Type B pancreatic cell (in vitro differentiated cells): ENCODE results near the gene BCL11A. TPM values are rescaled to one million over a fixed set of nuclear protein-coding genes. Genes with fewer than 3 reads are reported as not detected.

Experiments
- DNase-seq: peaks from one replicate; pipeline ENCODE4 v3.0.0; 2021; ENCODE audit warnings: mixed read lengths; ENCODE audit not compliant: unreplicated experiment; ENCODE audit errors: extremely low spot score
- H3K27ac Mint-ChIP-seq: 2 replicates; pipeline ENCODE4 v1.8.0; 2021; ENCODE audit warnings: mild to moderate bottlenecking, mixed read lengths
- H3K27me3 Mint-ChIP-seq: 2 replicates; pipeline ENCODE4 v1.8.0; 2021; ENCODE audit warnings: mixed read lengths
- H3K36me3 Mint-ChIP-seq: 2 replicates; pipeline ENCODE4 v1.8.0; 2021; ENCODE audit warnings: mixed read lengths
- H3K4me1 Mint-ChIP-seq: one replicate; pipeline ENCODE4 v1.8.0; 2021; ENCODE audit warnings: mixed read lengths; ENCODE audit not compliant: unreplicated experiment
- H3K4me3 Mint-ChIP-seq: 2 replicates; pipeline ENCODE4 v1.8.0; 2021; ENCODE audit warnings: mild to moderate bottlenecking, mixed read lengths
- H3K9me3 Mint-ChIP-seq: 2 replicates; pipeline ENCODE4 v1.8.0; 2021; ENCODE audit warnings: mixed read lengths
- total RNA-seq: library from RNA; stranded (reverse); gene quantifications from 2 replicates; pipeline ENCODE4 v1.2.1, GENCODE V29; 2021; ENCODE audit warnings: low replicate concordance
- TF ChIP-seq, protein P1 (sequence below): fragments of 200-600 bp; sonication (generic); conservative IDR thresholded peaks from 2 replicates; pipeline ENCODE4 v1.5.0; 2021; ENCODE audit warnings: antibody characterized with exemption, mild to moderate bottlenecking

BCL11A gene
- total RNA-seq, 1 donor from 2014 or later: 53.1 TPM

DNA sequence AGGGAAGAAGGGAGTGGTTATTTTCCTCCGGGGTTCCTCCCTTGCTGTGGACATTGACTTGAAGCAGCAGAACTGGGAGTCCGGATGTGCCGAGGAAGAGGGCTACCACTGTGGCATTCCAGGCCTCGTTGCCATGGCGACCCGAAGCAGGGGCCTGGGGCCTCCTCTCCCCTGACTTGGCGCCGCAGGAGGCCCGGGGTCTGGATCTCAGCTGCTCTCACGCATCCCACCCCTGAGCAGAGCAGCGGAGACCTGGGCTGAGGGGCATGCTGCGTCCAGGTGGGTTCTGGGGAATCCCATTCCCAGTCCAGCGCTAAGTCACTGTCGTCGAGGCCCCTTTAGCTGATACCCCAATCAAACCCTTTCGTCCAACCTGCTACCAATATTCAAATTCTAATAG, 100.2 kb downstream of the BCL11A start:
- Mint-ChIP-seq H3K27ac (no peak overlapping the region), H3K27me3 (no peaks in the 10 kb centered on the region), H3K4me3 (no peak overlapping the region), H3K36me3 (peaks cover 14% of the 10 kb centered on the region), H3K9me3 (peaks cover 9% of the 10 kb centered on the region), H3K4me1 (peaks cover 20% of the 10 kb centered on the region)
- no peak for DNase-seq
- TF ChIP-seq, protein P1, sequence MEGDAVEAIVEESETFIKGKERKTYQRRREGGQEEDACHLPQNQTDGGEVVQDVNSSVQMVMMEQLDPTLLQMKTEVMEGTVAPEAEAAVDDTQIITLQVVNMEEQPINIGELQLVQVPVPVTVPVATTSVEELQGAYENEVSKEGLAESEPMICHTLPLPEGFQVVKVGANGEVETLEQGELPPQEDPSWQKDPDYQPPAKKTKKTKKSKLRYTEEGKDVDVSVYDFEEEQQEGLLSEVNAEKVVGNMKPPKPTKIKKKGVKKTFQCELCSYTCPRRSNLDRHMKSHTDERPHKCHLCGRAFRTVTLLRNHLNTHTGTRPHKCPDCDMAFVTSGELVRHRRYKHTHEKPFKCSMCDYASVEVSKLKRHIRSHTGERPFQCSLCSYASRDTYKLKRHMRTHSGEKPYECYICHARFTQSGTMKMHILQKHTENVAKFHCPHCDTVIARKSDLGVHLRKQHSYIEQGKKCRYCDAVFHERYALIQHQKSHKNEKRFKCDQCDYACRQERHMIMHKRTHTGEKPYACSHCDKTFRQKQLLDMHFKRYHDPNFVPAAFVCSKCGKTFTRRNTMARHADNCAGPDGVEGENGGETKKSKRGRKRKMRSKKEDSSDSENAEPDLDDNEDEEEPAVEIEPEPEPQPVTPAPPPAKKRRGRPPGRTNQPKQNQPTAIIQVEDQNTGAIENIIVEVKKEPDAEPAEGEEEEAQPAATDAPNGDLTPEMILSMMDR: no peak

DNA sequence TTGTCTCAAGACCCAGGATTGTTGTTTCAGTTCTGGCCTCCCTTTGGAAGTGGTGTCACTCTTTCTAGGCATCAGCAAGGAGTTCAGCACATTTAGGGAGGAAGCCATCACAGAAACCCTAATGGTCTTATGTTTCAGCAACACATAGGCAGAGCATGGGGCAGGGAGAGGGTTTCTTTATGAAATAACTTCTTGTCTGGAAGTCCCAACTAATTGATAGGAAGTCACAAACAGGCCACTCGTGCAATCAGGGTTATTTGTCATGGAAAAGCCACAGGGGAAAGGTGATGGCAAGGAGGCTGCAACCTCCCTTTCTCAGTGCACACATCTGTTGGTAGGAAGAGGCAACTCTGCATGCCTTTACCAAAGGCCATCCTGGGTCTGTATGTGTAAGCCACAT, 103.0 kb downstream of the BCL11A start:
- Mint-ChIP-seq H3K4me3 (no peak overlapping the region), H3K27ac (no peak overlapping the region), H3K4me1 (peaks cover 31% of the 10 kb centered on the region), H3K9me3 (peaks cover 5% of the 10 kb centered on the region), H3K27me3 (no peaks in the 10 kb centered on the region), H3K36me3 (peaks cover 6% of the 10 kb centered on the region)
- TF ChIP-seq, protein P1: no peak
- no peak for DNase-seq

DNA sequence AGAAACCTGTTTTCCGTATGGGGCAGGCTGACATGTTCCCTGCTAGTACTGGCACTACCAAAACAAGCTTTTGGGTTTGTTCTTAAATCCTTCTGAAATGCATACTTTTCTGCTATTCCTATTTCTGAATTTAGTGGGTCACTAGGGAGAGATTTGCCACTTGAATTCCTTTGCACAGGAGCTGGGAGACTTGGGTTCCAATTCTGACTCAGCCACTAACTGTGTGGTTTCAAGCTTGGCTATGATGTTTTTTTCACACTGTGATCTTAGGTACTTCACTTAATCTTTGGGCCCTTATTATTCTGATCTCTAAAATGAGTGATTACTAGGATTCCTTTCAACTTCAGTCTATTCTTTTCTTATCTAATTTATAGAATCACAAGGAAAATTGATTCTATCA, 105.5 kb downstream of the BCL11A start:
- no peaks in the 10 kb centered on the region for H3K27me3 Mint-ChIP-seq
- TF ChIP-seq, protein P1: no peak
- no peak for DNase-seq
- no peaks in the 10 kb centered on the region for H3K36me3 Mint-ChIP-seq
- peaks cover 29% of the 10 kb centered on the region for H3K4me1 Mint-ChIP-seq
- H3K4me3 Mint-ChIP-seq: no peak overlapping the region
- no peak overlapping the region for H3K27ac Mint-ChIP-seq
- H3K9me3 Mint-ChIP-seq: no peaks in the 10 kb centered on the region

DNA sequence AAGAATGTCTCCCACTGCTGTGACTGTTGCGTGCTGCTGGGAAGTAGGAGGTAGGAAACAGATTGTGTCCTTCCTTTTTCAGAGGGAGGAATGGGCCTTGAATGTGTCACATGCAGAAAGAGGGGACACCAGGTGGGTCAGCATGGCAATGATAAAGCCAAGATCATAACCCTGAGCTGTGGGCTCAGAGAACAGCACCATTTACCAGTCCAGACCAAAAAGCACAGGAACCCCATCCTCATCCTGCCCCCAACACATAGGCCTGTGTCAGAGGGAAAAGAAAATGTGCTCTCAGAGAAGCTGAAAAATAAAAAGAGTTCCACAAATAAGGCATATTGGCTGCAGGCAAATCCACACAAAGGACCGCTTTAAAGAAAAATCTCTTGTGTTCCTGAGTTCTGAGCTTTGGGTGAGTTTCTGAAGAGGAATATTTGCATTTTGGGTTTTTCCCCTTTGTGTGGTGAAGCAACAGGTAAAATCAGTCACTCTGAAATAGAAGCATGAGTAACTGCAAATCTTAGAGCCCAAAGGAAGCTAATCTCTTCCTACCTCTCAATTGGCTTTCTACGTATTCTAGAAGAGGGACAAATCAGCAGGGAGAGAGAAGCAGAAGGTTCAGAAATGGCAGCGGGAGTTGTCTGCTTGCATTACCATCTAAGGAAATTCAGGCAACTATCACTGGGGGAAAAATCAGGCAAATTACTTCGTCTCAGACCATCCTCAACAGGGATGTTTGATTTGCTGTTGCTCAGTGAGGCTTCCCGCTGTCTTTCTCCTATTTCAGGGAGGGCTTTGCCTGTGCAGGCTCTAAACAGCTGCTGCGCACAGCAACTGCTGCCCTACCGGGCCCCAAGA, 106.8 kb downstream of the BCL11A start:
- TF ChIP-seq, protein P1: no peak
- Mint-ChIP-seq H3K27ac (no peak overlapping the region), H3K27me3 (no peaks in the 10 kb centered on the region), H3K36me3 (no peaks in the 10 kb centered on the region), H3K4me3 (no peak overlapping the region), H3K9me3 (no peaks in the 10 kb centered on the region), H3K4me1 (peaks cover 29% of the 10 kb centered on the region)
- DNase-seq: no peak

DNA sequence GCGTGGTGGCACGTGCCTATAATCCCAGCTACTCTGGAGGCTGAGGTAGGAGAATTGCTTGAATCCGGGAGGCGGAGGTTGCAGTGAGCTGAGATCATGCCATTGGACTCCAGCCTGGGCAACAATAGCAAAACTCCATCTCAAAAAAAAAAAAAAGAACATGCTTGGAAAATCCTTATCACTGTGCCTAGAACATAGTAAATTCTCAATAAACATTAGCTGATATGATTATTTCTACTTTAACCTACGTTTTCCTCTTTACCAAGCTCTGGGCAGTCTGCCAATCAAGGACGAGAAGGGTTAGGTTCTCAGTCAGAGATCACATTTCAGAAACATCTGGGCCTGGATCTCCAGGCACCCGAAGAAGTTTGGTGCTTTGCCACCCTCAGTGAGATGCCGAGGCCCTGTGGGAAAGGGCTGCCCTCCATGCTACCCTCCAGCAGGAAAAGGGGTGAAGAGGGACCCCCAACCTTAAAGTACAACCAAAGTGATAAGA, 107.7 kb downstream of the BCL11A start:
- no peaks in the 10 kb centered on the region for H3K27me3 Mint-ChIP-seq
- TF ChIP-seq, protein P1: no peak
- H3K9me3 Mint-ChIP-seq: no peaks in the 10 kb centered on the region
- no peak overlapping the region for H3K4me3 Mint-ChIP-seq
- DNase-seq: no peak
- H3K4me1 Mint-ChIP-seq: peaks cover 31% of the 10 kb centered on the region
- no peaks in the 10 kb centered on the region for H3K36me3 Mint-ChIP-seq
- no peak overlapping the region for H3K27ac Mint-ChIP-seq
